GM18499 (cell line): ENCODE data around the gene LRP5.
"Not testable (repeated sequence)": the region's sequence is repeated elsewhere in the genome, so short reads cannot be mapped to it uniquely, and the experiment has no call there.

ENCODE experiments used
- ATAC-seq: cut with Tn5 transposase; IDR thresholded peaks from one replicate; pipeline ENCODE4 v1.9.1; 2021; ENCODE audit warnings: moderate number of reproducible peaks; ENCODE audit not compliant: insufficient read depth, unreplicated experiment

Gene LRP5

GRCh38 chr11:68381716-68382115 lies 69.3 kb downstream of the LRP5 start:
- ATAC-seq = no peak

GRCh38 chr11:68382358-68382998 lies 70.1 kb downstream of the LRP5 start:
- no peak for ATAC-seq

GRCh38 chr11:68383976-68384501 lies 71.6 kb downstream of the LRP5 start:
- ATAC-seq = no peak

- ATAC-seq = no peak
Measured at GRCh38 chr11:68384530-68385081, 72.2 kb downstream of the LRP5 start.

GRCh38 chr11:68385128-68385527 lies 72.7 kb downstream of the LRP5 start:
- no peak for ATAC-seq

- ATAC-seq = no peak
Measured at GRCh38 chr11:68386331-68386978, 74.1 kb downstream of the LRP5 start.

- ATAC-seq = no peak
Measured at GRCh38 chr11:68387840-68388239, 75.4 kb downstream of the LRP5 start.

GRCh38 chr11:68388595-68389198 lies 76.3 kb downstream of the LRP5 start:
- no peak for ATAC-seq

GRCh38 chr11:68390315-68390714 lies 77.9 kb downstream of the LRP5 start:
- no peak for ATAC-seq

GRCh38 chr11:68392822-68393221 lies 80.4 kb downstream of the LRP5 start:
- ATAC-seq = no peak

GRCh38 chr11:68396516-68396915 lies 84.1 kb downstream of the LRP5 start:
- no peak for ATAC-seq

GRCh38 chr11:68397256-68397655 lies 84.9 kb downstream of the LRP5 start:
- ATAC-seq = no peak

- ATAC-seq = no peak
Measured at GRCh38 chr11:68398995-68399851, 86.8 kb downstream of the LRP5 start.

- no peak for ATAC-seq
Measured at GRCh38 chr11:68399916-68400315, 87.5 kb downstream of the LRP5 start.

GRCh38 chr11:68400584-68400983 lies 88.2 kb downstream of the LRP5 start:
- not testable (repeated sequence) for ATAC-seq

- ATAC-seq = no peak
Measured at GRCh38 chr11:68401856-68402255, 89.5 kb downstream of the LRP5 start.

- ATAC-seq = no peak
Measured at GRCh38 chr11:68402355-68403031, 90.1 kb downstream of the LRP5 start.

GRCh38 chr11:68403424-68403823 lies 91.0 kb downstream of the LRP5 start:
- no peak for ATAC-seq

- no peak for ATAC-seq
Measured at GRCh38 chr11:68403831-68404230, 91.4 kb downstream of the LRP5 start.
